Measurements from ENCODE around the gene USP36.
"Not testable (repeated sequence)": the region's sequence is repeated elsewhere in the genome, so short reads cannot be mapped to it uniquely, and the experiment has no call there.

Gene USP36

GRCh38 chr17:78763561-78763960 is 77.1 kb downstream of the USP36 start:
- no peak for DNase-seq

GRCh38 chr17:78761789-78762406 is 78.7 kb downstream of the USP36 start:
- no peak for DNase-seq

GRCh38 chr17:78759969-78760352 is 80.7 kb downstream of the USP36 start:
- DNase-seq, result no peak

- no peak for DNase-seq
Observed at GRCh38 chr17:78759203-78759968, 81.2 kb downstream of the USP36 start.

GRCh38 chr17:78753316-78754250 is 87.0 kb downstream of the USP36 start:
- no peak for DNase-seq

GRCh38 chr17:78751447-78752161 is 89.0 kb downstream of the USP36 start:
- DNase-seq, result no peak

- not testable (repeated sequence) for DNase-seq
Observed at GRCh38 chr17:78751000-78751399, 89.6 kb downstream of the USP36 start.

- DNase-seq, result no peak
Observed at GRCh38 chr17:78748730-78749317, 91.8 kb downstream of the USP36 start.

GRCh38 chr17:78748048-78748729 is 92.4 kb downstream of the USP36 start:
- no peak for DNase-seq

GRCh38 chr17:78747488-78747887 is 93.1 kb downstream of the USP36 start:
- no peak for DNase-seq

- DNase-seq, result no peak
Observed at GRCh38 chr17:78746949-78747269, 93.7 kb downstream of the USP36 start.

GRCh38 chr17:78746263-78746948 is 94.2 kb downstream of the USP36 start:
- no peak for DNase-seq

Data from cerebellar nuclear complex (tissue), 1 donor.